ENCODE data around the gene OLFM2. TPM values are rescaled to one million over a fixed set of nuclear protein-coding genes. Genes with fewer than 3 reads are reported as not detected.

OLFM2 gene
- total and polyA plus RNA-seq, 9 of the 15 experiments (the other 6 are each of a cell fraction or from before 2014, with no cell fraction given) = 0.10 to 0.33 (median 0.23) TPM; not detected in 4

- TF ChIP-seq, protein P1, sequence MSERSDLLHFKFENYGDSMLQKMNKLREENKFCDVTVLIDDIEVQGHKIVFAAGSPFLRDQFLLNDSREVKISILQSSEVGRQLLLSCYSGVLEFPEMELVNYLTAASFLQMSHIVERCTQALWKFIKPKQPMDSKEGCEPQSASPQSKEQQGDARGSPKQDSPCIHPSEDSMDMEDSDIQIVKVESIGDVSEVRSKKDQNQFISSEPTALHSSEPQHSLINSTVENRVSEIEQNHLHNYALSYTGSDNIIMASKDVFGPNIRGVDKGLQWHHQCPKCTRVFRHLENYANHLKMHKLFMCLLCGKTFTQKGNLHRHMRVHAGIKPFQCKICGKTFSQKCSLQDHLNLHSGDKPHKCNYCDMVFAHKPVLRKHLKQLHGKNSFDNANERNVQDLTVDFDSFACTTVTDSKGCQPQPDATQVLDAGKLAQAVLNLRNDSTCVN (CRISPR knock-in tag; IDR thresholded peaks at IDR 0.05) = no peak
- TF ChIP-seq STAG1 (CRISPR knock-in tag; IDR thresholded peaks at IDR 0.05; ENCODE audit: borderline replicate concordance) (peak; percentile 35; the same call in 1 of the 2 replicates), SMAD1 (IDR thresholded peaks at IDR 0.05; ENCODE audit: low read depth, low read length, partially characterized antibody) (no peak), CTBP1 (IDR thresholded peaks at IDR 0.05; ENCODE audit: borderline replicate concordance) (peak; percentile 90), CSDE1 (IDR thresholded peaks at IDR 0.05) (no peak), RB1 (IDR thresholded peaks at IDR 0.05; ENCODE audit: low read depth) (peak; percentile 92), TAF15 (IDR thresholded peaks at IDR 0.05; ENCODE audit: low read depth, low read length) (no peak), MCM3 (IDR thresholded peaks at IDR 0.05) (no peak), NR1H2 (CRISPR knock-in tag; IDR thresholded peaks at IDR 0.05) (no peak), PHF21A (IDR thresholded peaks at IDR 0.05; ENCODE audit: borderline replicate concordance, low read depth) (no peak), MTA2 (IDR thresholded peaks at IDR 0.05; ENCODE audit: low read depth) (no peak), SRF (CRISPR knock-in tag; IDR thresholded peaks at IDR 0.05) (no peak), RFX5 (IDR thresholded peaks at IDR 0.05; ENCODE audit: low read depth, low read length) (no peak), DEAF1 (CRISPR knock-in tag; IDR thresholded peaks at IDR 0.05) (no peak), KDM2B (CRISPR knock-in tag; IDR thresholded peaks at IDR 0.05) (0 out of 2 replicates have a peak, but pooled peaks have one; percentile 3), LARP7 (IDR thresholded peaks at IDR 0.05) (no peak), ZBTB12 (CRISPR knock-in tag; IDR thresholded peaks at IDR 0.05) (no peak)
- TF ChIP-seq, protein P2, sequence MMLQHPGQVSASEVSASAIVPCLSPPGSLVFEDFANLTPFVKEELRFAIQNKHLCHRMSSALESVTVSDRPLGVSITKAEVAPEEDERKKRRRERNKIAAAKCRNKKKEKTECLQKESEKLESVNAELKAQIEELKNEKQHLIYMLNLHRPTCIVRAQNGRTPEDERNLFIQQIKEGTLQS (IDR thresholded peaks at IDR 0.05) = peak; percentile 73
- TF ChIP-seq, protein P2 (CRISPR knock-in tag; conservative IDR thresholded peaks at IDR 0.05) = no peak
- TF ChIP-seq, protein P3, sequence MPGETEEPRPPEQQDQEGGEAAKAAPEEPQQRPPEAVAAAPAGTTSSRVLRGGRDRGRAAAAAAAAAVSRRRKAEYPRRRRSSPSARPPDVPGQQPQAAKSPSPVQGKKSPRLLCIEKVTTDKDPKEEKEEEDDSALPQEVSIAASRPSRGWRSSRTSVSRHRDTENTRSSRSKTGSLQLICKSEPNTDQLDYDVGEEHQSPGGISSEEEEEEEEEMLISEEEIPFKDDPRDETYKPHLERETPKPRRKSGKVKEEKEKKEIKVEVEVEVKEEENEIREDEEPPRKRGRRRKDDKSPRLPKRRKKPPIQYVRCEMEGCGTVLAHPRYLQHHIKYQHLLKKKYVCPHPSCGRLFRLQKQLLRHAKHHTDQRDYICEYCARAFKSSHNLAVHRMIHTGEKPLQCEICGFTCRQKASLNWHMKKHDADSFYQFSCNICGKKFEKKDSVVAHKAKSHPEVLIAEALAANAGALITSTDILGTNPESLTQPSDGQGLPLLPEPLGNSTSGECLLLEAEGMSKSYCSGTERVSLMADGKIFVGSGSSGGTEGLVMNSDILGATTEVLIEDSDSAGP (CRISPR knock-in tag; IDR thresholded peaks at IDR 0.05) = no peak
These were observed 21.8 kb downstream of the OLFM2 start (continued) for GRCh38 chr19:9914315-9915207.
